ENCODE measurements around the gene EGFL6. TPM values are rescaled to one million over a fixed set of nuclear protein-coding genes. Genes with fewer than 3 reads are reported as not detected.

The EGFL6 gene
- total and polyA plus RNA-seq, 4 donors, result 0.02 to 0.23 TPM; not detected in 2

DNA sequence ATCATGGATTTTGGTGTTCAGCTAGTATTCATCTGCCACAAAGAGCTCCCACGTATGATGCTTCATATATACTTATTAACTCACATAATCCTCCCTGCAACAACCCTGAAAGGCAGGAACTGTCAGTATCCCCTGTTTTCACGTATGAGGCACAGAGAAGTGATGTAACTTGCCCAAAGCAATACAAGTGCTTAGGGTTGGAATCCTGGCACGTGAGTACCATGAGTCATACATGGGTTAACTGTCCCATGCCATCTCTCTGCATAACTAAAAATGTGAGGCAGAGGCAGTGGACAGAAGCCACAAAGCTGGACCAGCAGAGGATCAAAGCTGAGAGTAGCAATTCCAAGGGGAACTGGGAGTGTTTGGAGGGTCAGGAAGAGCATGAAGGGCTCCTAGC is 35.7 kb upstream of the EGFL6 start (continued):
- TF ChIP-seq, protein P1, sequence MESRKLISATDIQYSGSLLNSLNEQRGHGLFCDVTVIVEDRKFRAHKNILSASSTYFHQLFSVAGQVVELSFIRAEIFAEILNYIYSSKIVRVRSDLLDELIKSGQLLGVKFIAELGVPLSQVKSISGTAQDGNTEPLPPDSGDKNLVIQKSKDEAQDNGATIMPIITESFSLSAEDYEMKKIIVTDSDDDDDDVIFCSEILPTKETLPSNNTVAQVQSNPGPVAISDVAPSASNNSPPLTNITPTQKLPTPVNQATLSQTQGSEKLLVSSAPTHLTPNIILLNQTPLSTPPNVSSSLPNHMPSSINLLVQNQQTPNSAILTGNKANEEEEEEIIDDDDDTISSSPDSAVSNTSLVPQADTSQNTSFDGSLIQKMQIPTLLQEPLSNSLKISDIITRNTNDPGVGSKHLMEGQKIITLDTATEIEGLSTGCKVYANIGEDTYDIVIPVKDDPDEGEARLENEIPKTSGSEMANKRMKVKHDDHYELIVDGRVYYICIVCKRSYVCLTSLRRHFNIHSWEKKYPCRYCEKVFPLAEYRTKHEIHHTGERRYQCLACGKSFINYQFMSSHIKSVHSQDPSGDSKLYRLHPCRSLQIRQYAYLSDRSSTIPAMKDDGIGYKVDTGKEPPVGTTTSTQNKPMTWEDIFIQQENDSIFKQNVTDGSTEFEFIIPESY (IDR thresholded peaks at IDR 0.05), result no peak
- TF ChIP-seq TAF1 (conservative IDR thresholded peaks at IDR 0.05) (no peak), FOXA1 (IDR thresholded peaks at IDR 0.05) (no peak), YY1 (IDR thresholded peaks at IDR 0.05) (no peak), GABPA (IDR thresholded peaks at IDR 0.05 in 1 of 2, conservative IDR thresholded peaks at IDR 0.05 in 1 of 2) (no peak), SP1 (IDR thresholded peaks at IDR 0.05) (no peak), NR2F2 (IDR thresholded peaks at IDR 0.05) (no peak)

- H3K27me3 ChIP-seq (ENCODE audit: control insufficient read depth in 4 of 4, insufficient read depth in 4 of 4, low read length in 3 of 4), result peaks cover 0 to 6% (median 0%) of the 10 kb centered on the region in 4 donors
- no peaks in the 10 kb centered on the region for H3K9me3 ChIP-seq (ENCODE audit: control insufficient read depth in 4 of 4, low read length in 3 of 4)
- H3K4me1 ChIP-seq (ENCODE audit: control insufficient read depth in 4 of 4, insufficient read depth in 4 of 4, low read length in 3 of 4), result peaks cover 2 to 8% (median 5%) of the 10 kb centered on the region in 4 donors
- H3K9ac ChIP-seq (ENCODE audit: low read depth in 1 of 2, low read length in 2 of 2), result no peak overlapping the region
- TF ChIP-seq EGR1 (IDR thresholded peaks at IDR 0.05; ENCODE audit: low read depth in 2 of 2), result no peak
- no peaks in the 10 kb centered on the region for H3K36me3 ChIP-seq (ENCODE audit: control insufficient read depth in 4 of 4, insufficient read depth in 3 of 4, low read depth in 1 of 4, low read length in 3 of 4)
- no peak overlapping the region for H3K4me3 ChIP-seq (ENCODE audit: low read depth in 1 of 3, low read length in 3 of 3)
- no peak overlapping the region for H3K27ac ChIP-seq (ENCODE audit: low read depth in 1 of 2, low read length in 2 of 2)
- WGBS, result 90% methylated on average over 7 of the region's 7 CpGs
- DNase-seq (ENCODE audit: low spot score), result no peak
Observed at GRCh38 chrX:13535376-13536165, 33.8 kb upstream of the EGFL6 start.

DNA sequence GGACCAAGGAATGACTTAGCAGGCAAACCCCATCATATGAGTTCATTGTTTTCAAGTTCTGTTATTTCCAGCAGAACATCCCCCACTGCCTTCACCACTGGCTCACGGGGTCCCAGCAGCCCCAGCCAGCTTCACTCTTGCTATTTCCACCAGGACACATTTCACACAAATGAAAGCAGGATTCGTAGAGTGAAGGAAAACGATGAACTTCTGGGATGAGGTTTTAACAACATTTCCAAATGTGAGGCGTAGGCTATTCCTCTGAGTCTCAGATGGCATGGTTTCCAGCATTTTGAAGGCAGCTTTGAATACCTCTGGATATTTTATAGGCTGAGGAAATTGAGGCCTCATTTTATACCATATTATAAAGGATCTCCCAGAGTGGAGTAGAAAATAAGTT is 32.9 kb upstream of the EGFL6 start:
- no peak for DNase-seq (ENCODE audit: low spot score)
- TF ChIP-seq EGR1 (IDR thresholded peaks at IDR 0.05; ENCODE audit: low read depth in 2 of 2), result no peak
- TF ChIP-seq RAD21 (IDR thresholded peaks at IDR 0.05), result no peak
- TF ChIP-seq ATF3 (IDR thresholded peaks at IDR 0.05), result no peak
- no peak for TF ChIP-seq SP1 (IDR thresholded peaks at IDR 0.05)
- TF ChIP-seq, protein P2, sequence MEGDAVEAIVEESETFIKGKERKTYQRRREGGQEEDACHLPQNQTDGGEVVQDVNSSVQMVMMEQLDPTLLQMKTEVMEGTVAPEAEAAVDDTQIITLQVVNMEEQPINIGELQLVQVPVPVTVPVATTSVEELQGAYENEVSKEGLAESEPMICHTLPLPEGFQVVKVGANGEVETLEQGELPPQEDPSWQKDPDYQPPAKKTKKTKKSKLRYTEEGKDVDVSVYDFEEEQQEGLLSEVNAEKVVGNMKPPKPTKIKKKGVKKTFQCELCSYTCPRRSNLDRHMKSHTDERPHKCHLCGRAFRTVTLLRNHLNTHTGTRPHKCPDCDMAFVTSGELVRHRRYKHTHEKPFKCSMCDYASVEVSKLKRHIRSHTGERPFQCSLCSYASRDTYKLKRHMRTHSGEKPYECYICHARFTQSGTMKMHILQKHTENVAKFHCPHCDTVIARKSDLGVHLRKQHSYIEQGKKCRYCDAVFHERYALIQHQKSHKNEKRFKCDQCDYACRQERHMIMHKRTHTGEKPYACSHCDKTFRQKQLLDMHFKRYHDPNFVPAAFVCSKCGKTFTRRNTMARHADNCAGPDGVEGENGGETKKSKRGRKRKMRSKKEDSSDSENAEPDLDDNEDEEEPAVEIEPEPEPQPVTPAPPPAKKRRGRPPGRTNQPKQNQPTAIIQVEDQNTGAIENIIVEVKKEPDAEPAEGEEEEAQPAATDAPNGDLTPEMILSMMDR (IDR thresholded peaks at IDR 0.05; ENCODE audit: low read depth, low read length, missing input control), result no peak
- TF ChIP-seq JUND (IDR thresholded peaks at IDR 0.05), result no peak
- no peak for TF ChIP-seq REST (IDR thresholded peaks at IDR 0.05)
- no peak for TF ChIP-seq FOXA2 (IDR thresholded peaks at IDR 0.05)
- no peak for TF ChIP-seq GABPA (IDR thresholded peaks at IDR 0.05 in 1 of 2, conservative IDR thresholded peaks at IDR 0.05 in 1 of 2)
- TF ChIP-seq, protein P1 (IDR thresholded peaks at IDR 0.05), result no peak
- TF ChIP-seq NR2F2 (IDR thresholded peaks at IDR 0.05), result no peak
- no peak for TF ChIP-seq TAF1 (conservative IDR thresholded peaks at IDR 0.05)
- TF ChIP-seq FOXA1 (IDR thresholded peaks at IDR 0.05), result no peak
- no peak for TF ChIP-seq YY1 (IDR thresholded peaks at IDR 0.05)
- TF ChIP-seq, protein P3, sequence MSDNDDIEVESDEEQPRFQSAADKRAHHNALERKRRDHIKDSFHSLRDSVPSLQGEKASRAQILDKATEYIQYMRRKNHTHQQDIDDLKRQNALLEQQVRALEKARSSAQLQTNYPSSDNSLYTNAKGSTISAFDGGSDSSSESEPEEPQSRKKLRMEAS (IDR thresholded peaks at IDR 0.05), result no peak
- no peak for TF ChIP-seq RXRA (IDR thresholded peaks at IDR 0.05)
- no peak for TF ChIP-seq HNF4A (conservative IDR thresholded peaks at IDR 0.05)
- no peak for TF ChIP-seq HNF4G (IDR thresholded peaks at IDR 0.05)
- H3K9me3 ChIP-seq (ENCODE audit: control insufficient read depth in 4 of 4, low read length in 3 of 4), result no peaks in the 10 kb centered on the region
- H3K36me3 ChIP-seq (ENCODE audit: control insufficient read depth in 4 of 4, insufficient read depth in 3 of 4, low read depth in 1 of 4, low read length in 3 of 4), result no peaks in the 10 kb centered on the region
- no peak overlapping the region for H3K27ac ChIP-seq (ENCODE audit: low read depth in 1 of 2, low read length in 2 of 2)
- WGBS, result 96% methylated on average over 4 of the region's 4 CpGs
- no peak overlapping the region for H3K9ac ChIP-seq (ENCODE audit: low read depth in 1 of 2, low read length in 2 of 2)
- peaks cover 2 to 8% (median 5%) of the 10 kb centered on the region in 4 donors for H3K4me1 ChIP-seq (ENCODE audit: control insufficient read depth in 4 of 4, insufficient read depth in 4 of 4, low read length in 3 of 4)
- H3K27me3 ChIP-seq (ENCODE audit: control insufficient read depth in 4 of 4, insufficient read depth in 4 of 4, low read length in 3 of 4), result peaks cover 0 to 6% (median 0%) of the 10 kb centered on the region in 4 donors
- no peak overlapping the region for H3K4me3 ChIP-seq (ENCODE audit: low read depth in 1 of 3, low read length in 3 of 3)
